Fibroblast of peridontal ligament (primary cell): ENCODE results near the gene KDM2B.

Experiments used
- DNase-seq: peaks from one replicate; pipeline ENCODE4 v3.0.0-alpha.2; 2010; ENCODE audit errors: extremely low read depth

KDM2B gene

DNA sequence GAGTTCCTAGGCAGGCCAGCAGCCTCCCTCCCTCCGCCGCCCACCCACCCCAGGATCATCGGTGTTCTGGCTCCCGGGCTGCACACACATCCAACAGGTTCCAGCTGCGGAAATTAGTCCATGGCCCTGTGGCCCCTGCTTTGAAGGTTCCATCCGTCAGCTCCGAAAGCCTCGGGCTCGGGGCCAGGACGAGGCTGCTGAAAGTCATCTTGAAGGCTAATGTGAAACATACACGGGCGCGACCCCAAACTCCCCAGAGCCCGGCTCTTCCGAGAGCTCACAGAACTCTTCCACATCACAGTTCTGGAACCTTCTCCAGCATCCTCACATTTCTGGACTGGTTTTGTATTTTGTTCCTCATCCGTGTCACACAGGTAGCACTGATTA, 19.8 kb downstream of the KDM2B start:
- no peak for DNase-seq

DNA sequence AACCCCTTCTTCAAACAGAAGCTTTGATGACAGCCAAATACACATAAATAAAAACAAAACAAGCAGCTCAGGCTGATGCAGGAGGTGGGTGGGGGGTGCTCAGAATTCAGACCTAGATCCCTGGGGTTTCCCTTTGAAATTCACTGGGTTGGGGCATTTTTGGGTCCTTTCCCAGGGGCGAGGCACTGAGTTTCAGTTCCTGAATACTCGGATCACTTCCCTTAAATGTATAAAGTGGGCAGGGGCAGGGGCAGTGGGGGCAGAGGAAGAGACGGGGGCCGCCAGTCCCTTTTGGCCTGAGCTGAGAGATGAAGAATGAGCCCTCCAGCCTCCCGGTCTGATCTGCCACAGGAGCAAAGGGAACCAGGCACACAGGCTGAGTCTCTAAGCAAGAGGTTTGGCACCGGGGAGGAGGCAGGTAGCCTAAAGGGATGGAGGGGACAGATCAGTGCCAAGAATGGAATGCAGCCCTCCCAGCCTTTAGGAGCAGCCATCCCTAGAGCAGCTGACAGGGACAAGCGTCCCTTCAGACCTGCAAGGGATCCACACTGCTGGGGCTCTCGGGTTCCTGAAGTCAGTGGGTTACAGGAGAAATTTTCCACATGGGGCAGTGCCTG, 20.3 kb downstream of the KDM2B start:
- no peak for DNase-seq

DNA sequence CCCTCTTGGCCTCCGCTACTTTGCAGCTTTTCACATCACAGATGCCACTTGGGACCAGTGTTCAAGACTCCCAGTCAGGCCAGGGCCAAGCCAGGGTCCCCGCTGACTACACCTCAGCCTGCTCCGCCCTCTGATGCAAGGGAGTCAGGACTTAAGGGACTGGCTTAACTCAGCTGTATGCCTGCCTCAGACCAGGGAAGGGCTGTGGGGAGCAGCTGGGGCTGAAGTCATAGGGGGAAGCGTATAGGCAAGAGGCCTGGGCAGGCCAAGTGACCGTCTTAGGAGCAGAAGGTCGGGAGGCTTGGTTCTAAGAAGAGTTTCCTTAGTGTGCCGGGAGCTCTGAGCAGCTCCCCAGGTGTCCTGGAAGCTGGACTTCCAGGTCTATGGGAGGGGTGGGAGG, 21.9 kb downstream of the KDM2B start:
- DNase-seq, result no peak

DNA sequence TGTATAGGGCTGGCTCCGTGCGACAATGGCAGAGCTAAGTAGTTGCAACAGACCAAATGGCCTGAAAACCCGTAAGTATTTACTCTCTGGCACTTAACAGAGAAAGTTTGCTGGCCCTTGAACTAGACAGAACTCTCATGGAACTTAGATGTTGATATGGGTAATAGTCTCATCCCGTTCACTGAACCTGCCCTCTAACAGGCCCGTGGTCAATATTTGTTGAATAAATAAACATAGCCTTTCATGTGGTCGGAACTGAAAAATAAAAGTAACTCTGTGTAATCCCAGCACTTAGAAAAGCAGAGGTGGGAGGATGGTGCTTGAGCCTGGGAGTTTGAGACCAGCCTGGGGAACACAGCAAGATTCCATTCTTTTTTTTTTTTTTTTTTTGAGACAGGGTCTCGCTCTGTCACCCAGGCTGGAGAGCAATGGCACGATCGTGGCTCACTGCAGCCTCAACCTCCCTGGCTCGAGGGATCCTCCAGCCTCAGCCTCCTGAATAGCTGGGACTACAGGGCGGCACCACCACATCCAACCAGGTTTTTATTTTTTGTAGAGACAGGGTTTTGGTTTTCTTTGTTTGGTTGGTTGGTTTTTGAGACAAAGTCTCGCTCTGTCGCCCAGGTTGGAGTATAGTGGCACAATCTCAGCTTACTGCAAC, 29.7 kb downstream of the KDM2B start:
- DNase-seq, result no peak

DNA sequence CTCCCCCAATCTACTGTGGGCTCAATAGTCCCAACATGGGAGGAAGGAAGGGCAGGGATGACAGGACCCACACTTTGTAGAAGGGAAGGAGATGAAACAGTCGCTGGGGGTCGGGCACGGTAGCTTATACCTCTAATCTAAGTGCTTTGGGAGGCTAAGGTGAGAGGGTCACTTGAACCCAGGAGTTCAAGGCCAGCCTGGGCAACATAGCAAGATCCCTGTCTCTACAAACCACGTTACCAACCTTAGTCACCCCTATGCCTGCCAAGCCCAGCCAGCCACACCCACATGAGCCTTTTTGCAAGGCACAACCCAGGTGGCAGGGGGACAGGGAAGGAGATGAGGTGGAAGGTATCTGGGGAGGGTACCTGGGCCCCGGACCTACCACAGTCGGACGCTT, 31.7 kb downstream of the KDM2B start:
- no peak for DNase-seq

DNA sequence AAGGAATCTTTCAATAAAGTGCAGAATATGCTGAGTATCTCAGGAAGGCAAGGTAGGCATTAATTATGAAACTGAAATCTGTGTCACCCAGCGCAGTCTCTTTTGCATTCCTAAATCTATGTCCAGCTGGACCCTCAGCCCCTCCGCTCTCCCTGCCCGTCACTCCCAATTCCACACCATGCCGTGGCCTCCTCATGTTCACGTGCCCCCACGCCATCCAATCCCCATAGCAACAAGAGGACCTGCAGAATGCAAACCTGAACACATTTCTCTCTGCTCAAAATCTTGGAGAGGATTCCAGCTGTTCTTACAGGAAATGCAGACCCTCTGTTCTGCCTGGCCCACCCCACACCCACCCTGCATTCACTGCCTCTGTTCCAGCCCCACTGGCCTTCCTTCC, 35.3 kb downstream of the KDM2B start:
- DNase-seq, result no peak

- DNase-seq, result no peak
These were observed 37.0 kb downstream of the KDM2B start for GRCh38 chr12:121543786-121544185.

DNA sequence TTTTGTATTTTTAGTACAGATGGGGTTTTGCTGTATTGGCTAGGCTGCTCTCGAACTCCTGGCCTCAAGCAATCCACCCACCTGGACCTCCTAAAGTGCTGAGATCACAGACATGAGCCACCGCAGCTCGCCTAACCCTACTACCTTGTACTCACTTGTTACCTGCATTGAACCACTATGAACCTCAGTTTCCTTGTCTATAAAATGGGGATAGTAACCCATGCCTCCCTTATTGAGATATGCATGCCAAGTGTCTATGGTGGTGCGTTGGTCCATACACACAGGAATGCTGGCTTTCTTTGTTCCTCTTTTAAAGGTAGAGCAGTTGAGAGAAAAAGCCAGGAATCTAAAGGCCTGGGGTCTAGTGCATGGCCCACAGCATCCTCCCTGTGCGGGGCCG, 40.9 kb downstream of the KDM2B start:
- DNase-seq, result no peak

DNA sequence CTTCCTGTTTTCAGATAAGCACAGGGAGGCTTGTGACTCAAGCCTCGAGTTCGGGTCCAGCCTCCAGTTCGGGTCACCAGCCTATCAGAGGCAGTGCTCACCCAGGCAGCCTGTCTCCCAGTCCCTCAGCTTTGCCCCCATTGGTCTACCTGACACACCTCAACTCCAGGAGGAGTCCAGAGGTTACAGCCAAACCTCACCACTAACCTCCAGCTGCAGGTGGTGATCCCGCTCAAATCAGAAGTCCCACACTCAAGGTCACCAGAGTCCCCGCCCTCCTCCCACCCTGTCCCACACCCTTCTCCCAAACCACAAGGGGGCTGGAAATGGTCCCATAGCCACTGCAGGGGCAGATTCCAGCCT, 42.1 kb downstream of the KDM2B start:
- DNase-seq, result no peak

DNA sequence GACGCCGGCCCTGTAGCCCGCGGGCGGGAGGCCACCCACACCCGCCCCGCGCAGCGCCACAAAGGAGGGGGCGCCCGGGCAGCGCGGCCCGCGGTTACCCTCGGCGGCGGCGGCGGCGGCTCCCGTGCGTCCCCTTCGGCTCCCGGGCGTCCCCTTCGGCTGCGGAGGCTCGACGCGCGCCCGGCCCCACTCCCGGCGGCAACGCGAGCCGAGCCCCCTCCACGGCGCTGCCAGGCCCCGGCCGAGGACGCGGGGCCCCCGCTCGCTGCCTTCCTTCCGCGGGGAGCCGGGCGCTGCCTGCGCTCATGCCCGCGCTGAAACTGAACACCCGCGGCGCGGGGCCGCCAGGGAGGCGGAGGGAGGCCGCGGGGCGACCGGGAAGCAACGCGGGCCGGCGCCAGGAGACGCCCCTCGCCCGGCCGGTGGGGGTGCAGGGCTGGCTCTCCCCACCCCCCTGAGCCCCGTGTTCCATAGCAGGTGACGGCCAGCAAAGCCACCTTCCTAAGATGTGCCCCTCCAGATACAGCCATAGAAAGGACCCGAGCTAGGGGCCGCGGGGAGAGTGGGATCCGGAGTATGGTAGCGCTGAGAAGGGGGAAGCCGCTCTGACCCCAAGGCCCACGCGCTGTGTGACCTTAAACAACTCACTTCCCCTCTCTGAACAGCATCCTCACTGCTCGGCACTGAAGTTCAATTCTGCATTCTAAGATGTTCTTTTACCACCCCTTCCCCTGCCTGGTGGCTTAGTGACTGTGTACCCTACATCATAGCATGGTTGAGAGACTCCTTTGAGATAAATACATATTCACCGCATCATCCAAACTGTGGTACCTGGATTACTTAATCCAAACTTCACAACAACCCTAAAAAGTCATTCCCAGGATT, 42.8 kb downstream of the KDM2B start:
- no peak for DNase-seq

GRCh38 chr12:121536899-121537813, 43.7 kb downstream of the KDM2B start:
- peak; percentile 49 for DNase-seq

- DNase-seq, result peak; percentile 78
These were observed 44.5 kb downstream of the KDM2B start for GRCh38 chr12:121536054-121536898.

DNA sequence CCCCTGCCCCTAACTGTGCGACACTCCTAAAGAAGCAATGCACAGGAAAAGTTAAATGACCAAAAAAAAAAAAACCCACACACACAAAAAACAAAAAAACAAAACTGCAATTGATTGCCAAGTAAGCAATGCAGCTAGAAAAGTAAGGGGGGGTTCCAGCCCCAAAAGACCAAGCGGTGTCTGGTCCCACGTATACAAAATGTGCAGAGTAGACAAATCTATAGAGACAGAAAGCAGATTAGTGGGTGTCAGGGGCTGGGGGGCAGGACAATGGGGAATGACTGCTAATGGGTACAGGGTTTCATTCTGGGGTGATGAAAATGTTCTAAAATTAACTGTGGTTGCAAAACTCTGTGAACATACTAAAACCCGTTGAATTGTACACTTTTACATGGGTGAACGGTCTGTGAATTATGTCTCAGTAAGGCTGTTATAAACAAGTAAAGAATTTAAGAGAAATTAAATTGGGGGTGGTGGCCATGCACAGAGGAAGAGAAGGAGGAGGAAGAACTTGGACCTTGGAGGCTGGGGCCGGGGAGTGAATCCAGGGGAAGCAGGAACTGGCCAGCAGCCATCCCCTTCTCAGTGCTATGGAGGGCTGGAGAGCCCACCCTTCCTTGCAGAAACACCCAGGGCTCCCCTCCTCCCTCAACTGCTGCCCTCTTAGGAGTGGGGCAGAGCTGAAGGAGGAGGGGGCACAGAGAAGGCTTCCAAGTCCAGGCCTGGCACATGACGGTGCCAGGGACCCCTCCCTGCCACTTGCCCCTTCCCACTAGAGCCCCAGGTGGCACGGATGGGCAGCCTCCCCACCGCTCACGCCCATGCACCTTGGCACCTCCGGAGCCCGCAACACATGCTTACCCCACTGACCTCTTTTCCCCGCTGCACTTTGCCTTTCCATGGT, 45.4 kb downstream of the KDM2B start:
- no peak for DNase-seq

DNA sequence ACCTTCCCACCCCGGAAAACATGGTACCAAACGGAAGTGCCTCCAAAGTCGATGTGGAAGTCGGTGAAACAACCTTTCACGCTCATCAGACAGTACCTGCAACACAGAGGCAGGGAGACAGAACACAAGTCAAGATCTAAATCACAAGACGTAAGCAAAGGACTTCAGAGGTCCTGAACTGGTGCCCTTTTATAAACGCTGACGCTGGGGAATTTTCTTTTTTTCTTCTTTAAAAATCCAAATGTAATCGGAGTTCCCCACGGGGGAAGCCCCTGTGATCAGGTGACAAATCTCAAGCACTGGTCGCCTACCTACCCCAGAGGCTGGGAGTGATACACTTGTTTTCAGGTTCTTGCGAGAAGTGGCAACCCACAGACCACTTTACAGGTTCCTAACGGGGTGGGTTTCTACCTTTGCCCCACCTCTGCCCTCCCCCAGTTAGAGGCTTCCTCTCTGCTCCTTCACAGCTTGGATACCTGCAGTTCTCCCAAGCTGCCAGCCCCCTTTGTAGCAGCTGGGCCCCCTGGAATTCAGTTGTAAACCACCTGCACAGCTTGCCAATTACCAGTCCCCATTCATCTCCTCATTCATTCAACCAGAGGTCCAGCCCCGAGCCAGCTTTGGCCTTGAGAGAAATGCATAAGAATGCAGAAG, 46.2 kb downstream of the KDM2B start:
- no peak for DNase-seq

GRCh38 chr12:121533394-121534090, 47.3 kb downstream of the KDM2B start:
- no peak for DNase-seq

- DNase-seq, result peak; percentile 74
These were observed 48.1 kb downstream of the KDM2B start for GRCh38 chr12:121532503-121533393.

- no peak for DNase-seq
These were observed 49.5 kb downstream of the KDM2B start for GRCh38 chr12:121531356-121531750.
